WERI-Rb-1 (cell line): ENCODE data around the gene DAAM2.

ENCODE experiments used
- DNase-seq: peaks from one replicate; pipeline ENCODE4 v3.0.0-alpha.2; 2020
- H3K27ac ChIP-seq: fragments of 250-450 bp; sonication (Bioruptor Pico); 2 replicates; pipeline ENCODE4 v1.5.1; 2020; ENCODE audit warnings: mild to moderate bottlenecking, moderate library complexity
- H3K27me3 ChIP-seq: fragments of 250-450 bp; sonication (Bioruptor Pico); 2 replicates; pipeline ENCODE4 v1.5.1; 2021; ENCODE audit warnings: mild to moderate bottlenecking, low read depth, moderate library complexity; ENCODE audit not compliant: insufficient read depth, severe bottlenecking
- H3K36me3 ChIP-seq: fragments of 250-450 bp; sonication (Bioruptor Pico); 2 replicates; pipeline ENCODE4 v1.5.1; 2020; ENCODE audit warnings: mild to moderate bottlenecking, moderate library complexity
- H3K4me3 ChIP-seq: 2 replicates; pipeline ENCODE4 v1.5.1; 2011; ENCODE audit warnings: low read depth, mild to moderate bottlenecking, control low read depth, low read length
- H3K9me3 ChIP-seq: fragments of 250-450 bp; sonication (Bioruptor Pico); 2 replicates; pipeline ENCODE4 v1.5.1; 2021; ENCODE audit warnings: mild to moderate bottlenecking, moderate library complexity; ENCODE audit not compliant: severe bottlenecking
- TF ChIP-seq, protein P1 (sequence below): IDR thresholded peaks from 2 replicates; pipeline ENCODE4 v1.5.1; 2011; ENCODE audit warnings: low read depth, mild to moderate bottlenecking, control low read depth, inconsistent platforms, low read length

DAAM2 gene

DNA sequence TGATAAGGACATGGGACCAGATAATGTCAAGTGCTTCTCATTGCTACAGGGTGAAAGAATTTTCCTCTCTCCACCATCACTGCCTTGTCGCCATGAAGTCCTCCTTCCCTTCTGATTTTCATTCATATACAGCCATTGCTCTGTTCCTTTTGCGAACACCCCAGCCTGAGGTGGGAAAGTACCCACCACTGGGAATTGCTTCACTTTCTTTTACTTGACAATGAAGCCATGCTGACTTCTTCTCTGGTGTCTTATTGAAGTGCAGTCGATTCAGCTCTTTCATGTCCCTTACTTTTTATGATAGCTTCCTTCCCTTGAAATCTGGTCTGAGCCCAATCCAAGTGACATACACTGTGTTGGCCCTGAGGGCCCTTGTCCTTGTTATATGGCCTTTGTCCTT, 16.2 kb downstream of the DAAM2 start:
- H3K27ac ChIP-seq: no peak overlapping the region
- H3K9me3 ChIP-seq: no peaks in the 10 kb centered on the region
- no peaks in the 10 kb centered on the region for H3K36me3 ChIP-seq
- no peak overlapping the region for H3K4me3 ChIP-seq
- TF ChIP-seq, protein P1, sequence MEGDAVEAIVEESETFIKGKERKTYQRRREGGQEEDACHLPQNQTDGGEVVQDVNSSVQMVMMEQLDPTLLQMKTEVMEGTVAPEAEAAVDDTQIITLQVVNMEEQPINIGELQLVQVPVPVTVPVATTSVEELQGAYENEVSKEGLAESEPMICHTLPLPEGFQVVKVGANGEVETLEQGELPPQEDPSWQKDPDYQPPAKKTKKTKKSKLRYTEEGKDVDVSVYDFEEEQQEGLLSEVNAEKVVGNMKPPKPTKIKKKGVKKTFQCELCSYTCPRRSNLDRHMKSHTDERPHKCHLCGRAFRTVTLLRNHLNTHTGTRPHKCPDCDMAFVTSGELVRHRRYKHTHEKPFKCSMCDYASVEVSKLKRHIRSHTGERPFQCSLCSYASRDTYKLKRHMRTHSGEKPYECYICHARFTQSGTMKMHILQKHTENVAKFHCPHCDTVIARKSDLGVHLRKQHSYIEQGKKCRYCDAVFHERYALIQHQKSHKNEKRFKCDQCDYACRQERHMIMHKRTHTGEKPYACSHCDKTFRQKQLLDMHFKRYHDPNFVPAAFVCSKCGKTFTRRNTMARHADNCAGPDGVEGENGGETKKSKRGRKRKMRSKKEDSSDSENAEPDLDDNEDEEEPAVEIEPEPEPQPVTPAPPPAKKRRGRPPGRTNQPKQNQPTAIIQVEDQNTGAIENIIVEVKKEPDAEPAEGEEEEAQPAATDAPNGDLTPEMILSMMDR: no peak
- no peak for DNase-seq
- no peaks in the 10 kb centered on the region for H3K27me3 ChIP-seq

DNA sequence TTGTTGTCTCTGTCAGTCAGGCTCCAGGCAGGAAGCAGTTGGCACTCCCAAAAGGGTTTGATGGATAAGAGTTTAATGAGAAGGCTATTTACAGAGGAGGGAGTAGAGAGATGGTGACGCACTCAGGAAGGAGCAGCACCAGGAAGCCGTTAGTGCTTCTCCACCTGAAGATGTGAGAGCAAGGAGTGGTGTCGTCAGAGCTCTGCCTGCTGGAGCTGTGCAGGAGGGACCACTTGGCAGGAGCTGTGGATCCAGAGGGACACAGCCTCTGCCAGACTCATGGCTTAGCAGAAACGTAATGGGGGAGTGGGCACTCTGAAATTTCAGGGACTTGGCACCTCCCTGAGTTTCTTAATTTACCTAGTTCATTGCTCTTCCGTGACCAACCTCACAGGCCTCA, 16.8 kb downstream of the DAAM2 start:
- Histone ChIP-seq H3K36me3 (no peaks in the 10 kb centered on the region), H3K4me3 (no peak overlapping the region), H3K27ac (no peak overlapping the region), H3K27me3 (no peaks in the 10 kb centered on the region), H3K9me3 (no peaks in the 10 kb centered on the region)
- TF ChIP-seq, protein P1: no peak
- DNase-seq: no peak

DNA sequence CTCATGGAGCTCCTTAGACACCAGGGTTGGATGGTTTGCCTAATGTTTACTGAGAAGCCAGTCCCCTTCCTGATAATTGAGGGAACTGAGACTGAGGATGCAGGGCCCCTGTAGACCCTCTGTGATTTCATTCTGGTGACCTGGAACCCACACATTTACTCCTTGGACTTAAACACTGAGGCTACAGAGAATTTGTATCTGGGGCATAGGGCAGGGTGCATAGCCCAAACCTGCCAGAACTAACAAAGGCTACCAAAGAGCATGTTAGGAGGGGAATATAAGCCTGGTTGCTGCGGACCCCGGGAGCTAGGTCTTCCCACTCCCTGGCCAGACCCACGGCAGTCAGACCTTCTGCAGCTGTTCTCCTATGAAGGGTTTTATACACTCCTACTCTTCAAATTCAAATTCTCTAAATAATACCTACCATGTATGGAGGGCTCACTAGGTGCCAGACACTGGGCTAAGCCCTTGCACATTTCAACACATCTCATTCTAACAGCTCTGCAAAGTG, 19.7 kb downstream of the DAAM2 start:
- TF ChIP-seq, protein P1: no peak
- H3K4me3 ChIP-seq: no peak overlapping the region
- H3K36me3 ChIP-seq: no peaks in the 10 kb centered on the region
- H3K27ac ChIP-seq: no peak overlapping the region
- no peak for DNase-seq
- no peaks in the 10 kb centered on the region for H3K27me3 ChIP-seq
- H3K9me3 ChIP-seq: no peaks in the 10 kb centered on the region

DNA sequence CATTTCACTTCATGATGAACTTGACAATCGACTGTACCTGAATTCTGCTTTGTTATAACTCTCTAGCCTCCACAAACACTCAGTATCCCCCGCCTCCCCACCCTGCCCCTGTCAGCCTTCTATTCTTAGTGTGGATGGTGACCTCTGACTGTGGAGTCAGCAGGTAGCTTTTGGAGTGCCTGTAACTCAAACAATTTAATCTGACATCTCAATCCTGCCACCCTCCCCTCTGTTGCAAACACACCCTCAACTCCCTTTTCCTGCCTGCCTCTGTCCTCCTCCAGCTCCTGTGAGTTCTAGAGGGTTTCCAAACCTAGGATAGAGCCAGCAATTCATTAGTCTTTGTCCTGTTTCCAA, 20.3 kb downstream of the DAAM2 start:
- Histone ChIP-seq H3K4me3 (no peak overlapping the region), H3K27me3 (no peaks in the 10 kb centered on the region), H3K27ac (no peak overlapping the region), H3K9me3 (no peaks in the 10 kb centered on the region), H3K36me3 (no peaks in the 10 kb centered on the region)
- DNase-seq: no peak
- TF ChIP-seq, protein P1: no peak

DNA sequence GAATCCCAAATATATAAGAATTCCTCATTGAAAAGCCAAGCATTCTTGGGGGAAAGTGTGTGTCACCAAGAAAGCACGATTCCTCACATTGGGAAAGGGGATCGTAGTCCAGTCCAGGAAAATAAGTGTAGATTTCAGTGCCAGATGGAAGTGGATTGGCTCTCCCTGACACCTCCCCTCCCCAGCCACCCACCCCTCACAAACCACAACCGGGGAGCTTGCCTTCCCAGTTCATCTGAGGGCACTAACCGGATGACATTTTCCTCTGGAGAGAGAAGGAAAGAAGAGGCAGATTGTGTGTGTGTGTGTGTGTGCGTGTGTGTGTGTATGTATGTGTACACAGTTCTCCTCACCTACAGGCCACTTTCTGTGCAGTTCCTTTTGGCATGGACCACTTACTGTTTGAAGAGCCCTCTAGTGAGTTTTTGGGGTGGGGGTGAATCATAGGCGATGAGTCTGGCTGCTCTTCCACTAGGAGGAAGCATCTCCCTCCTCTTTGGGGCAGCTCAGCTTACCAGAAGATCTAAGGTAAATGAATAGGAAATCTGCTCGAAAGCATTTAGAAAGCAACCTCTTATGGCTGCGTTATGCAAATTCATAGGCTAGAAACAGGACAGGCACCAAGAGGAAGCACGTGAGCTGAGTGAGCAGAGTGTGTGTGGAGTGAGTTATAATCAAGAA, 20.8 kb downstream of the DAAM2 start:
- H3K36me3 ChIP-seq: no peaks in the 10 kb centered on the region
- no peak overlapping the region for H3K4me3 ChIP-seq
- peak; percentile 80 for DNase-seq
- H3K27me3 ChIP-seq: no peaks in the 10 kb centered on the region
- no peaks in the 10 kb centered on the region for H3K9me3 ChIP-seq
- no peak overlapping the region for H3K27ac ChIP-seq
- TF ChIP-seq, protein P1: peak; percentile 48; the same call in 1 of the 2 replicates

DNA sequence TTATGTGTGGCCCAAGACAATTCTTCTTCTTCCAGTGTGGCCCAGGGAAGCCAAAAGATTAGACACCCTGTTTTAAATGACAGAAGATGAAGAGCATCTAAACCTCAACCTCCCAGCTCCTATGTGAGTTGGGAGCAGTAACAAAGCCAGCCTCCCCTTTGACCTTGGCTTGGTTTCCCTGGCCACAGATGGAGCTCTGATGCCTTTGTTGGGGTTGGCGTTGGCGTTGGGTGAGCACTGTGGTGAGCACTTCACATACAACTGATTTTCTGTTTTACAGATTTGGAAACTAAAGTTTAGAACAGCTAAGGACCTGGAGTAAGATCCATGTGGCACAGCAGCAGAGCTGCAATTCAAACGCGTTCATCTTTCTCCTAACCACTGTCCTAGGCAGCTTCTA, 22.1 kb downstream of the DAAM2 start:
- no peak overlapping the region for H3K4me3 ChIP-seq
- TF ChIP-seq, protein P1: no peak
- no peaks in the 10 kb centered on the region for H3K27me3 ChIP-seq
- H3K36me3 ChIP-seq: no peaks in the 10 kb centered on the region
- H3K27ac ChIP-seq: no peak overlapping the region
- DNase-seq: no peak
- H3K9me3 ChIP-seq: no peaks in the 10 kb centered on the region
